Testis (tissue), 2 donors: ENCODE measurements around the gene GPR17.

Experiments
- POLR2A ChIP-seq: fragments of 450-650 bp; IDR thresholded peaks from one replicate; pipeline ENCODE4 v1.6.1; 2017; ENCODE audit warnings: antibody characterized with exemption, mild to moderate bottlenecking, moderate library complexity
- TF ChIP-seq, protein P1 (sequence below), 3 experiments: fragments of 450-650 bp in 2 of 3; fragments of 200-600 bp in 1 of 3; sonication (generic) in 1 of 3; IDR thresholded peaks; one replicate each; pipeline ENCODE4 v1.5.1; 2016 to 2019; ENCODE audit warnings: antibody characterized with exemption in 3 of 3, mild to moderate bottlenecking in 2 of 3, moderate library complexity in 1 of 3

DNA sequence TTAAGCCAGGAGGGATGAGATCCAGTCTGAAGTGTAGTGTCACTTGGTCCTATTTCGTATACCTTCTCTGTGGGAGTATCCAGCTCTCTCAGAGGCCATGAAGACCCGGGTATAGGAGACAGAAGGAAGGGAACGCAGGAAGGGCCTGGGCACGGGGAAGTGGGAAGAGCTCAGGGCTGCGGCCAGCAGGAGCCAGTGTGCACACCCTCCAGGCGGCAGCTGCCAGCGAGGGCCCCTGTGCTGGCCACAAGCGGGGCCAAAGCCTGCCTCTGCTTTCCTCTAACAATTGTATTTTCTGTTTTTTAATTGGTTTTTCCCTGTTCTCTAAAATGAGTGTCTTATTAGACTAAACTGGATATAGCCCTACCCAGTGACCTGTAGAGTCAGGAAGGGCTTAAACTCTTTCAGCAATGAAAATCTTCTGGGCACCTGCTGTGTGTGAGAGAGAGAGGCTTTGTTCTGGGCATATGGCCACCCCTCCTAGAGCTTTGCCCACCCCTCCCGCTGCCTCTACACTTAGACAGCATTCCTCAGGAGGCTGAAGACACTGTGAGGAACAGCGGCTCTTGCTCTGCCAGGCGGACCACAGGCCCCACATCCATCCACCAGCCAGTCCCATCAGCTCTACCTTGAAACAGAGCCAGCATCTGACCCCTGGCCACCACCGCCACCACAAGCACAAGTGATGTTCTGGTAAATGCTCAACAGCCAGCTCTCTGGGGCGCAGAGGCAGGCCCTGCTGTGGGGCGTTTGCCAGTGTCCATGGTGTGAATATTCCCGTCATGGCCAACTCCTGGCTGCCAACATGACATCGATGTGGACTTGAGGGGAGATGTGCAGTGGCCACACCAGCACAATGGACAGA is 9.5 kb downstream of the GPR17 start:
- TF ChIP-seq, protein P1, sequence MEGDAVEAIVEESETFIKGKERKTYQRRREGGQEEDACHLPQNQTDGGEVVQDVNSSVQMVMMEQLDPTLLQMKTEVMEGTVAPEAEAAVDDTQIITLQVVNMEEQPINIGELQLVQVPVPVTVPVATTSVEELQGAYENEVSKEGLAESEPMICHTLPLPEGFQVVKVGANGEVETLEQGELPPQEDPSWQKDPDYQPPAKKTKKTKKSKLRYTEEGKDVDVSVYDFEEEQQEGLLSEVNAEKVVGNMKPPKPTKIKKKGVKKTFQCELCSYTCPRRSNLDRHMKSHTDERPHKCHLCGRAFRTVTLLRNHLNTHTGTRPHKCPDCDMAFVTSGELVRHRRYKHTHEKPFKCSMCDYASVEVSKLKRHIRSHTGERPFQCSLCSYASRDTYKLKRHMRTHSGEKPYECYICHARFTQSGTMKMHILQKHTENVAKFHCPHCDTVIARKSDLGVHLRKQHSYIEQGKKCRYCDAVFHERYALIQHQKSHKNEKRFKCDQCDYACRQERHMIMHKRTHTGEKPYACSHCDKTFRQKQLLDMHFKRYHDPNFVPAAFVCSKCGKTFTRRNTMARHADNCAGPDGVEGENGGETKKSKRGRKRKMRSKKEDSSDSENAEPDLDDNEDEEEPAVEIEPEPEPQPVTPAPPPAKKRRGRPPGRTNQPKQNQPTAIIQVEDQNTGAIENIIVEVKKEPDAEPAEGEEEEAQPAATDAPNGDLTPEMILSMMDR (IDR thresholded peaks at IDR 0.05) = no peak
- TF ChIP-seq POLR2A = no peak
